Activated CD8-positive, alpha-beta memory T cell treated with anti-CD3 and anti-CD28 coated beads, Interleukin-2, amount 10 ng/mL, durations not matched to agents 7 days and 5 days (primary cell): ENCODE measurements around the gene CCNYL1. TPM values are rescaled to one million over a fixed set of nuclear protein-coding genes. Genes with fewer than 3 reads are reported as not detected.
"Not testable (repeated sequence)": the region's sequence is repeated elsewhere in the genome, so short reads cannot be mapped to it uniquely, and the experiment has no call there.

Experiments
- ATAC-seq: fragments of 150-1000 bp; cut with Tn5 transposase; one replicate; pipeline ENCODE4 v1.10.0; 2021; ENCODE audit warnings: moderate library complexity
- CTCF ChIA-PET: fragments of 350-600 bp; sonication (Branson Sonifier 250); formaldehyde crosslinking; loops from one replicate; lab custom pipeline; 2021; ENCODE audit warnings: antibody characterized with exemption; lab: Charles Lee
- DNase-seq: peaks from one replicate; pipeline ENCODE4 v3.0.0-alpha.2; 2020
- H3K27ac Mint-ChIP-seq: one replicate; pipeline ENCODE4 v1.8.0; 2021; ENCODE audit warnings: mild to moderate bottlenecking, mixed read lengths
- H3K27me3 Mint-ChIP-seq: one replicate; pipeline ENCODE4 v1.8.0; 2021; ENCODE audit warnings: mixed read lengths
- H3K36me3 Mint-ChIP-seq: one replicate; pipeline ENCODE4 v1.8.0; 2021; ENCODE audit warnings: mild to moderate bottlenecking, mixed read lengths
- H3K4me1 Mint-ChIP-seq: one replicate; pipeline ENCODE4 v1.8.0; 2021; ENCODE audit warnings: mixed read lengths
- H3K4me3 Mint-ChIP-seq: one replicate; pipeline ENCODE4 v1.8.0; 2021; ENCODE audit warnings: mild to moderate bottlenecking, moderate library complexity, mixed read lengths
- H3K9me3 Mint-ChIP-seq: one replicate; pipeline ENCODE4 v1.8.0; 2022; ENCODE audit warnings: low read depth, mixed read lengths
- total RNA-seq, 2 experiments: library from RNA; stranded (reverse); gene quantifications; one replicate each; pipeline ENCODE4 v1.2.3, GENCODE V29; 2021

The CCNYL1 gene
- total RNA-seq, 2 experiments from 2014 or later, result 5.8 to 5.9 TPM

- no peak for ATAC-seq
- H3K27ac Mint-ChIP-seq, result no peak overlapping the region
- no peaks in the 10 kb centered on the region for H3K27me3 Mint-ChIP-seq
- no peak for DNase-seq
- H3K36me3 Mint-ChIP-seq, result no peaks in the 10 kb centered on the region
- H3K9me3 Mint-ChIP-seq, result no peaks in the 10 kb centered on the region
- H3K4me3 Mint-ChIP-seq, result no peak overlapping the region
- peaks cover 2% of the 10 kb centered on the region for H3K4me1 Mint-ChIP-seq
- CTCF ChIA-PET, result interaction anchor here (0.6 to 8.9 kb wide), 5 partner anchors 8 to 425 kb away, joined by 3 to 80 read pairs (median 4); partner anchors contain the start of gene METTL21A
Measured at GRCh38 chr2:207750345-207750744, 38.9 kb downstream of the CCNYL1 start.

- Mint-ChIP-seq H3K9me3 (no peaks in the 10 kb centered on the region), H3K36me3 (no peaks in the 10 kb centered on the region), H3K27me3 (no peaks in the 10 kb centered on the region), H3K4me1 (peaks cover 2% of the 10 kb centered on the region), H3K4me3 (no peak overlapping the region), H3K27ac (no peak overlapping the region)
- CTCF ChIA-PET, result interaction anchor here (1.2 to 8.9 kb wide), 2 partner anchors 222 to 290 kb away, joined by 3 to 80 read pairs; no protein-coding TSS in a partner anchor
- DNase-seq (no peak), ATAC-seq (no peak)
Measured at GRCh38 chr2:207750876-207751275, 39.4 kb downstream of the CCNYL1 start.

- not testable (repeated sequence) for H3K36me3 Mint-ChIP-seq, H3K4me1 Mint-ChIP-seq, DNase-seq, H3K4me3 Mint-ChIP-seq, H3K27me3 Mint-ChIP-seq, H3K27ac Mint-ChIP-seq, ATAC-seq, H3K9me3 Mint-ChIP-seq
- CTCF ChIA-PET, result interaction anchor here (0.7 to 1.3 kb wide), 3 partner anchors 8 to 306 kb away, joined by 3 to 5 read pairs (median 3); no protein-coding TSS in a partner anchor
Measured at GRCh38 chr2:207753688-207754087, 42.2 kb downstream of the CCNYL1 start.

- no peaks in the 10 kb centered on the region for H3K4me1 Mint-ChIP-seq
- H3K4me3 Mint-ChIP-seq, result no peak overlapping the region
- H3K27me3 Mint-ChIP-seq, result no peaks in the 10 kb centered on the region
- CTCF ChIA-PET, result interaction anchor here (1.0 kb wide), 1 partner anchor 9 kb away, joined by 5 read pairs; no protein-coding TSS in a partner anchor
- ATAC-seq, result no peak
- no peak for DNase-seq
- no peak overlapping the region for H3K27ac Mint-ChIP-seq
- no peaks in the 10 kb centered on the region for H3K9me3 Mint-ChIP-seq
- H3K36me3 Mint-ChIP-seq, result no peaks in the 10 kb centered on the region
Measured at GRCh38 chr2:207754498-207755383, 43.3 kb downstream of the CCNYL1 start.

GRCh38 chr2:207758025-207758424, 46.6 kb downstream of the CCNYL1 start:
- Mint-ChIP-seq H3K4me1 (no peaks in the 10 kb centered on the region), H3K27ac (no peak overlapping the region), H3K36me3 (no peaks in the 10 kb centered on the region), H3K4me3 (no peak overlapping the region), H3K9me3 (no peaks in the 10 kb centered on the region), H3K27me3 (peaks cover 20% of the 10 kb centered on the region)
- ATAC-seq, result no peak
- no peak for DNase-seq
- CTCF ChIA-PET, result interaction anchor here (0.7 to 1.2 kb wide), 3 partner anchors 8 to 12 kb away, joined by 3 to 4 read pairs (median 3); no protein-coding TSS in a partner anchor

GRCh38 chr2:207759890-207760289, 48.5 kb downstream of the CCNYL1 start:
- no peak overlapping the region for H3K27ac Mint-ChIP-seq
- no peak for ATAC-seq
- CTCF ChIA-PET, result interaction anchor here (0.7 to 1.2 kb wide), 2 partner anchors 16 to 134 kb away, joined by 3 read pairs; no protein-coding TSS in a partner anchor
- H3K4me3 Mint-ChIP-seq, result no peak overlapping the region
- DNase-seq, result no peak
- H3K36me3 Mint-ChIP-seq, result no peaks in the 10 kb centered on the region
- peaks cover 36% of the 10 kb centered on the region for H3K27me3 Mint-ChIP-seq
- no peaks in the 10 kb centered on the region for H3K9me3 Mint-ChIP-seq
- H3K4me1 Mint-ChIP-seq, result no peaks in the 10 kb centered on the region

GRCh38 chr2:207760453-207760852, 49.0 kb downstream of the CCNYL1 start:
- Mint-ChIP-seq H3K4me3 (no peak overlapping the region), H3K9me3 (no peaks in the 10 kb centered on the region)

GRCh38 chr2:207761426-207761825, 50.0 kb downstream of the CCNYL1 start:
- ATAC-seq, H3K36me3 Mint-ChIP-seq, DNase-seq, H3K27ac Mint-ChIP-seq, H3K4me1 Mint-ChIP-seq, H3K4me3 Mint-ChIP-seq, H3K9me3 Mint-ChIP-seq: not testable (repeated sequence)
- H3K27me3 Mint-ChIP-seq, result peaks cover 47% of the 10 kb centered on the region
- CTCF ChIA-PET, result interaction anchor here (1.0 kb wide), 1 partner anchor 16 kb away, joined by 3 read pairs; no protein-coding TSS in a partner anchor

More at GRCh38 chr2:207760453-207760852, 49.0 kb downstream of the CCNYL1 start:
- ATAC-seq (no peak), DNase-seq (no peak)
- CTCF ChIA-PET, result interaction anchor here (0.7 to 1.2 kb wide), 3 partner anchors 15 to 134 kb away, joined by 3 read pairs; no protein-coding TSS in a partner anchor
- Mint-ChIP-seq H3K27me3 (peaks cover 41% of the 10 kb centered on the region), H3K36me3 (no peaks in the 10 kb centered on the region), H3K4me1 (no peaks in the 10 kb centered on the region), H3K27ac (no peak overlapping the region)

GRCh38 chr2:207762146-207762545, 50.7 kb downstream of the CCNYL1 start:
- Mint-ChIP-seq H3K9me3 (no peaks in the 10 kb centered on the region), H3K4me3 (no peak overlapping the region), H3K4me1 (peaks cover 4% of the 10 kb centered on the region), H3K36me3 (peaks cover under 1% of the 10 kb centered on the region), H3K27ac (no peak overlapping the region), H3K27me3 (peaks cover 52% of the 10 kb centered on the region)
- no peak for ATAC-seq
- CTCF ChIA-PET, result no interaction called here
- no peak for DNase-seq

GRCh38 chr2:207763303-207763917, 52.0 kb downstream of the CCNYL1 start:
- H3K27me3 Mint-ChIP-seq, result peaks cover 64% of the 10 kb centered on the region
- no peak overlapping the region for H3K27ac Mint-ChIP-seq
- CTCF ChIA-PET, result interaction anchor here (1.4 kb wide), 1 partner anchor 18 kb away, joined by 6 read pairs; no protein-coding TSS in a partner anchor
- no peak for ATAC-seq
- no peak overlapping the region for H3K4me3 Mint-ChIP-seq
- peaks cover 3% of the 10 kb centered on the region for H3K36me3 Mint-ChIP-seq
- peaks cover 16% of the 10 kb centered on the region for H3K4me1 Mint-ChIP-seq
- H3K9me3 Mint-ChIP-seq, result no peaks in the 10 kb centered on the region
- DNase-seq, result no peak

- DNase-seq (no peak), ATAC-seq (no peak)
- peaks cover 20% of the 10 kb centered on the region for H3K4me1 Mint-ChIP-seq
- no peak overlapping the region for H3K27ac Mint-ChIP-seq
- CTCF ChIA-PET, result interaction anchor here (1.4 kb wide), 1 partner anchor 19 kb away, joined by 6 read pairs; no protein-coding TSS in a partner anchor
- peaks cover 3% of the 10 kb centered on the region for H3K36me3 Mint-ChIP-seq
- no peaks in the 10 kb centered on the region for H3K9me3 Mint-ChIP-seq
- H3K4me3 Mint-ChIP-seq, result no peak overlapping the region
- peaks cover 69% of the 10 kb centered on the region for H3K27me3 Mint-ChIP-seq
Measured at GRCh38 chr2:207764096-207764630, 52.7 kb downstream of the CCNYL1 start.

- peaks cover 24% of the 10 kb centered on the region for H3K4me1 Mint-ChIP-seq
- peaks cover 70% of the 10 kb centered on the region for H3K27me3 Mint-ChIP-seq
- H3K4me3 Mint-ChIP-seq, result no peak overlapping the region
- DNase-seq, result no peak
- H3K36me3 Mint-ChIP-seq, result peaks cover 3% of the 10 kb centered on the region
- no peak for ATAC-seq
- CTCF ChIA-PET, result interaction anchor here (1.2 to 1.8 kb wide), 2 partner anchors 20 to 274 kb away, joined by 3 to 7 read pairs; no protein-coding TSS in a partner anchor
- no peaks in the 10 kb centered on the region for H3K9me3 Mint-ChIP-seq
- no peak overlapping the region for H3K27ac Mint-ChIP-seq
Measured at GRCh38 chr2:207765547-207765946, 54.1 kb downstream of the CCNYL1 start.
